ENCODE measurements around the gene TIMP3. TPM values are rescaled to one million over a fixed set of nuclear protein-coding genes. Genes with fewer than 3 reads are reported as not detected.

TIMP3 gene
- total RNA-seq, 4 donors from 2014 or later: 561 to 1,580 (median 897) TPM

- no peak for DNase-seq (ENCODE audit: low spot score)
- ATAC-seq (ENCODE audit: low FRiP score): no peak
These were observed 21.7 kb downstream of the TIMP3 start for GRCh38 chr22:32823024-32823730.

GRCh38 chr22:32824531-32825312, 23.2 kb downstream of the TIMP3 start:
- ATAC-seq (ENCODE audit: low FRiP score) (no peak), DNase-seq (ENCODE audit: low spot score) (no peak)
- no peak for TF ChIP-seq CTCF (IDR thresholded peaks at IDR 0.05)

More at GRCh38 chr22:32823024-32823730, 21.7 kb downstream of the TIMP3 start:
- no peak for TF ChIP-seq CTCF (IDR thresholded peaks at IDR 0.05)

GRCh38 chr22:32826537-32826936, 25.0 kb downstream of the TIMP3 start:
- no peak for TF ChIP-seq CTCF (IDR thresholded peaks at IDR 0.05)
- no peak for ATAC-seq (ENCODE audit: low FRiP score)
- DNase-seq (ENCODE audit: low spot score): no peak

- ATAC-seq (ENCODE audit: low FRiP score): no peak
- DNase-seq (ENCODE audit: low spot score): no peak
- TF ChIP-seq CTCF (IDR thresholded peaks at IDR 0.05): no peak
These were observed 25.6 kb downstream of the TIMP3 start for GRCh38 chr22:32827049-32827602.

GRCh38 chr22:32828150-32828549, 26.6 kb downstream of the TIMP3 start:
- ATAC-seq (ENCODE audit: low FRiP score): no peak
- no peak for TF ChIP-seq CTCF (IDR thresholded peaks at IDR 0.05)
- DNase-seq (ENCODE audit: low spot score): no peak

GRCh38 chr22:32828561-32828960, 27.1 kb downstream of the TIMP3 start:
- DNase-seq (ENCODE audit: low spot score) (no peak), ATAC-seq (ENCODE audit: low FRiP score) (no peak)
- TF ChIP-seq CTCF (IDR thresholded peaks at IDR 0.05): no peak

Data from omental fat pad (tissue), 4 donors.